Cardiac septum (tissue), 1 donor: ENCODE results near the gene EIPR1. TPM values are rescaled to one million over a fixed set of nuclear protein-coding genes. Genes with fewer than 3 reads are reported as not detected.
"Not testable (repeated sequence)": the region's sequence is repeated elsewhere in the genome, so short reads cannot be mapped to it uniquely, and the experiment has no call there.

Experiments
- DNase-seq: peaks from one replicate; pipeline ENCODE4 v3.0.0-alpha.2; 2020; ENCODE audit warnings: low spot score
- intact Hi-C: fragments of 100-400 bp; cut with DNase I; formaldehyde crosslinking; loops from one replicate; pipeline ENCODE4 v1.14.0; 2022
- total RNA-seq: library from RNA; stranded (reverse); fragmentation: NEBNext Ultra II Directional; extraction: Animal tissue kit (Norgen Biotek cat#: 25700); gene quantifications from one replicate; pipeline ENCODE4 v1.2.1, GENCODE V29; 2021
- donor health status: DM: no; HTN: no; CAD: no.

Gene EIPR1
- total RNA-seq, 1 donor from 2014 or later, result 10.5 TPM

GRCh38 chr2:3299130-3299529, 78.5 kb downstream of the EIPR1 start:
- intact Hi-C loops, result no loop called here
- DNase-seq, result peak; percentile 15

GRCh38 chr2:3298191-3298590, 79.4 kb downstream of the EIPR1 start:
- no peak for DNase-seq
- intact Hi-C loops, result no loop called here

DNA sequence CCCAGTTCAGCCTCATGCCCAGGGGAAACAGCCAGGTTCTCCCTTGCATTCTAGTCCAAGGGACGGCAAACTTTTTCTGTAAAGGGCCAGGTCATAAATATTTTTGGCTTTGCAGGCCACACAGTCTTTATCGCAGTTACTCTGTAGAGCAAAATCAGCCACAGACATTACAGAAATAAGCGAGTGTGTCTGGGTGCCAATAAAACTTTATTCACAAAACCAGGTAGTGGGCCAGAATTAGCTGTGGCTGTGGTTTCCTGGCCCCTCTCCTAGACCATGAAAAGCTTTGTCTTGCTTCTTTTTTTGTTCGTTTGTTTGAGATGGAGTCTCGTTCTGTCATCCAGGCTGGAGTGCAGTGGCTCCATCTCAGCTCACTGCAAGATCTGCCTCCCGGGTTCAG, 80.1 kb downstream of the EIPR1 start:
- intact Hi-C loops, result no loop called here
- no peak for DNase-seq

DNA sequence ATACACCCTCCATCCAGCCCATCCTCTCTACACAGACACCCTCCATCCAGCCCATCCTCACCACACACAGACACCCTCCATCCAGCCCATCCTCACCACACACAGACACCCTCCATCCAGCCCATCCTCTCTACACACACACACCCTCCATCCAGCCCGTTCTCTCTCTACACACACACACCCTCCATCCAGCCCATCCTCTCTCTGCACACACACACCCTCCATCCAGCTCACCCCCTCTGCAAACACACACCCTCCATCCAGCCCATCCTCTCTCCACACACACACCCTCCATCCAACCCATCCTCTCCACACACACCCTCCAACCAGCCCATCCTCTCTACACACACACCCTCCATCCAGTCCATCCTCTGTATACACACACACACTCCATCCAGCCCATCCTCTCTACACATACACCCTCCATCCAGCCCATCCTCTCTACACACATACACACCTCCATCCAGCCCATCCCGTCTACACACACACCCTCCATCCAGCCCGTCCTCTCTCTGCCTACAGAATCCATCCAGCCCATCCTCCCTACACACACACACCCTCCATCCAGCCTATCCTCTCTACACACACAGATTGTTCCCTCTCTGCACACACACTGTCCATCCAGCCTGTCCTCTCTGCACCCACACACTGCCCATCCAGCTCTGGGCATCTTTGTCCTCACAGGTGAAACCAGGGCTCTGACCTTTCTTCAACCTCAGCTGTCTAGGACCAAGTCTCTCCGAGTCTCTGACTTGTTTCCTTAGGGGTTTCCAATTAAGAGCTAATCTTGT, 81.2 kb downstream of the EIPR1 start:
- DNase-seq, result no peak

DNA sequence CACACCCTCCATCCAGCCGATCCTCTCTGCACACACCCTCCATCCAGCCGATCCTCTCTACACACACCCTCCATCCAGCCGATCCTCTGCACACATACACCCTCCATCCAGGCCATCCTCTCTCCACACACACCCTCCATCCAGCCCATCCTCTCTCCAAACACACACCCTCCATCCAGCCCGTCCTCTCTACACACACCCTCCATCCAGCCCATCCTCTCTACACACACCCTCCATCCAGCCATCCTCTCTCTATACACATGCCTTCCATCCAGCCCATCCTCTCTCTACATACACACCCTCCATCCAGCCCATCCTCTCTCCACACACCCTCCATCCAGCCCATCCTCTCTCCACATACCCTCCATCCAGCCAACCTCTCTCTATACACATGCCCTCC, 83.1 kb downstream of the EIPR1 start:
- intact Hi-C loops, result no loop called here
- no peak for DNase-seq

More for the DNA sequence above, 81.2 kb downstream of the EIPR1 start:
- intact Hi-C loops, result no loop called here

DNA sequence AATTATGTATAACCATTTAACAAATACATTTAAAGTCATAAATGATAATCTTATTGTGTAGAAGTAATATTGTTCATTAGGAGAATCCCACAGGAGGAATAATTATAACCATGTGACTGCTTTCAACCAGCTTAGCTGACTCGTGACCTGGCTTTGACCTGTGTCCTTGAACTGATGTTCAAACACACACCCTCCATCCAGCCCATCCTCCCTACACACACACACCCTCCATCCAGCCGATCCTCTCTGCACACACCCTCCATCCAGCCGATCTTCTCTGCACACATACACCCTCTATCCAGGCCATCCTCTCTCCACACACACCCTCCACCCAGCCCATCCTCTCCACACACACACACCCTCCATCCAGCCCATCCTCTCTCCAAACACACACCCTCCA, 83.5 kb downstream of the EIPR1 start:
- intact Hi-C loops, result no loop called here
- DNase-seq, result no peak

- intact Hi-C loops, result no loop called here
- no peak for DNase-seq
Observed at GRCh38 chr2:3293221-3293620, 84.4 kb downstream of the EIPR1 start.

GRCh38 chr2:3292416-3292815, 85.2 kb downstream of the EIPR1 start:
- intact Hi-C loops, result no loop called here
- DNase-seq, result no peak

DNA sequence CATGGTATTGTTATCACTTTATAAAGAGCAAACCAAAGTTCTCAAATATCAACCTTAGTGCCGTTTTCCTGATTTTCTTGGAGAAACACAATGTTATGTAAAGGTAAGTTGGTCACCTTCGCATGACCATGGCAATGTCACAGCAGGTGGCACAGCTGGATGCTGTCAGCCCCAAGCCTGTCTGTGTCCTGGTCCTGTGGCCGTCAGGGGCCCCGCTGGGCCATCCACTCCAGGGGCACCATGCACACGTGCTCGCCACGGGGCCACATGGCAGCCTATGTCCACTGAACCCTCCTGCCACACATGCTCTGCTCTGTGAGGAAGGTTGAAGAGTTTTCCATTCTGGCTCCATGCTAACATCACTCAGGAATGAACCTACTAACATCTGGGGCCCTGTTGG, 85.9 kb downstream of the EIPR1 start:
- no peak for DNase-seq
- intact Hi-C loops, result no loop called here

GRCh38 chr2:3291113-3291512, 86.5 kb downstream of the EIPR1 start:
- intact Hi-C loops, result no loop called here
- DNase-seq, result no peak

- intact Hi-C loops, result no loop called here
- no peak for DNase-seq
Observed at GRCh38 chr2:3290655-3291054, 87.0 kb downstream of the EIPR1 start.

- intact Hi-C loops, result no loop called here
- no peak for DNase-seq
Observed at GRCh38 chr2:3289971-3290370, 87.6 kb downstream of the EIPR1 start.

DNA sequence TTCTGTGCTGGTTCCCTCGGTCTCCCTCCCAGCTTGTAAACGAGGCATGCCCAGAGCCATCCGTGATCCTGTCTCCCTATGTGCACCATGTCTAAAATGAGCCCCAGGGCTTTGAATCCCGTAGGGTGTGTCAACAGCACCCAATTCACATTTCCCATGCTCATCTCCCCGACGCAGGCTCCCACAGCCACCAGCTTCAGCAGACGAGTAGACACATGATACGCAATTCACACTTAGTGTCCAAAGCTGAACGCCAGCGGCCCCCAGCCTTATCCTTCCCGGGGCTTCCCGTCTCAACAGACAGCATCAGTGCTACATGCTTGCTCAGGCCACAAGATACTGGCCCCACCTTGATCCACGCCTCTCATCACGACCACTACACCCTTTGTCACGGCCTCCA, 88.1 kb downstream of the EIPR1 start:
- intact Hi-C loops, result no loop called here
- DNase-seq, result no peak

DNA sequence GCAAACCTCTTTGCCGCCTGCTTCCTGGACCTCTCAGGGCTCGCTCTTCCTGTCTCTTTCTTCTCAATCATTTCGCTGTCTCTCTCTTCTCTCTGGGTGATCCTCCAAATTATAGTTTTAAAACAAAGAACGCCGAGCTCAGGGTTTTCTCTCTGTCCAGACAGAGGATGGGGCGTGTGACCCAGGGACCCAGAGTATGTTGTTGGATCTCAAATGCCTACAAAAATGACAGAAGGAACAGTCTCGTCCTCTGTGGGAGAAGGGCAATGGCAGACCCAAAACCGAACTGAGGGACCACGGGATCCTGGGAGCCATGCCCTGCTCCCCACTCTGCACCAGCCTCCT, 88.5 kb downstream of the EIPR1 start:
- intact Hi-C loops, result no loop called here
- no peak for DNase-seq

DNA sequence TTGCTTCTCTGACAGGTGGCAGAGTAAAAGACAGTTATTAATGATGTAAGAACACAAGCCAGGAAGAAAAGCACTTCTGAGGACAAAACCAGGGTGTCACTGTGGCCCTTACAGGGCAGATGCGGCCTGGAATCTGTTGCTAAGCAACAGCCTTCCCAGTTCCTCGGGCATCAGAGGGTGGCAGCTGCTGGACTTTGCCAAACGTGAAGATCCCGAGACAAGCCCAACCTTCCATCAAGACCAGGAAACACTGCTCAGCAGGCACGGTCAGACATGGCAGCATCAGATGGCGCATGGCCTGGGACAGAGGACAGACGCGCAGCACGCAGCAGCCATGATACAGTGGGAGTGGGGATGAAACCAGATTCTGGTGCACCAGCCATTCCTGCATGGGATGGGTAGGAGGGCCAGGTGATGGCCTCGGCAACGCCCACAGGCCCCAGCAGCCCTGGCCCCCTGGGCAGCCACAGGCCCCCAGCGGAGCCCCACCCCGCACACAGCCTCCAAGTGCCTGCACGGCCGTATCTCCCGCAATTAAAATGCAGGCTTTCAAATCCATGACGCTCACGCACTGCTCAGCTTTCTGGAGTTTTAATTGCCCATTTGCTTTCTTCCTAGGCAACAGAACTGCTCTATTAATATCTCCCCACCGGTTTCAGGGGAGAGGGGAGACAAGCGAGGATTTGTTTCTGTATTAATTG, 89.0 kb downstream of the EIPR1 start:
- no peak for DNase-seq
- intact Hi-C loops, result no loop called here

DNA sequence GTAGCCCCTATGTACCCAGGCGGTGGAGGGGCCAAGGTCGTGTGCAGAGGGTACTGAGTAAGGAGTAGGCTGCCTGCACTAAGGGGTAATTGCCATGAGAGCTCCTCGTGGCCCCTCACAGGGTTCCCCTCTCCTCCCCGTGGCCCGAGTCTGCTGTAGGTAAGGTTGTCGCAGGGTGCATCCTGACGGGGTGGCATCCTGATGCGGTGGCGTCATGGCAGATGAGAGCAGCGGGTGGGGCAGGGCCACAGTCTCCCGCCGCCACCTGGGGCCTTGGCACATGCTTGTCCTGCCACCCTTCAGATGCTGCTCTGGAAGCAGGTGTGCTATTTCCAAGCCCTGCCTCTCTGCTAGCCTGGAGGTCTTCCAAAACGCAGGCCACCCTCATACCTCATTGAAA, 89.7 kb downstream of the EIPR1 start:
- no peak for DNase-seq
- intact Hi-C loops, result no loop called here

DNA sequence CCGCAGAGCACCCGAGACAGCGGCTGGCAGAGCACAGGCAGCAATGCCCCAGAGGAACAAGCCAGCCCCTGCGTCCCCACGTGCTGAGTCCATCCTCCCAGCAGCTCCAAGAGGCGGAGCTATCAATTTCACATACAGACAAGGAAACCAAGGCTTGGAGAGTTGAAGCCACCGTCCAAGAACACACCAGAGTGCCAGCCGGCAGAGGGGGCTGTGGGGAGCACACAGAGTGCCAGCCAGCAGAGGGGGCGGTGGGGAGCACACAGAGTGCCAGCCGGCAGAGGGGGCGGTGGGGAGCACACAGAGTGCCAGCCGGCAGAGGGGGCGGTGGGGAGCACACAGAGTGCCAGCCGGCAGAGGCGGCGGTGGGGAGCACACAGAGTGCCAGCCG, 91.0 kb downstream of the EIPR1 start:
- DNase-seq, intact Hi-C loops: not testable (repeated sequence)

GRCh38 chr2:3285901-3286645, 91.5 kb downstream of the EIPR1 start:
- DNase-seq, result no peak
- intact Hi-C loops, result no loop called here

GRCh38 chr2:3284657-3285630, 92.7 kb downstream of the EIPR1 start:
- intact Hi-C loops, result no loop called here
- no peak for DNase-seq
